ENCODE data around the gene ZNF385A.

GRCh38 chr12:54352022-54352531 is 32.5 kb downstream of the ZNF385A start:
- peak; percentile 59 for TF ChIP-seq TAF1 (IDR thresholded peaks at IDR 0.05; ENCODE audit: low read depth)
- TF ChIP-seq, protein P1, sequence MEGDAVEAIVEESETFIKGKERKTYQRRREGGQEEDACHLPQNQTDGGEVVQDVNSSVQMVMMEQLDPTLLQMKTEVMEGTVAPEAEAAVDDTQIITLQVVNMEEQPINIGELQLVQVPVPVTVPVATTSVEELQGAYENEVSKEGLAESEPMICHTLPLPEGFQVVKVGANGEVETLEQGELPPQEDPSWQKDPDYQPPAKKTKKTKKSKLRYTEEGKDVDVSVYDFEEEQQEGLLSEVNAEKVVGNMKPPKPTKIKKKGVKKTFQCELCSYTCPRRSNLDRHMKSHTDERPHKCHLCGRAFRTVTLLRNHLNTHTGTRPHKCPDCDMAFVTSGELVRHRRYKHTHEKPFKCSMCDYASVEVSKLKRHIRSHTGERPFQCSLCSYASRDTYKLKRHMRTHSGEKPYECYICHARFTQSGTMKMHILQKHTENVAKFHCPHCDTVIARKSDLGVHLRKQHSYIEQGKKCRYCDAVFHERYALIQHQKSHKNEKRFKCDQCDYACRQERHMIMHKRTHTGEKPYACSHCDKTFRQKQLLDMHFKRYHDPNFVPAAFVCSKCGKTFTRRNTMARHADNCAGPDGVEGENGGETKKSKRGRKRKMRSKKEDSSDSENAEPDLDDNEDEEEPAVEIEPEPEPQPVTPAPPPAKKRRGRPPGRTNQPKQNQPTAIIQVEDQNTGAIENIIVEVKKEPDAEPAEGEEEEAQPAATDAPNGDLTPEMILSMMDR (IDR thresholded peaks at IDR 0.05; ENCODE audit: poor library complexity, severe bottlenecking), result no peak
- peak; percentile 47 for TF ChIP-seq RAD21 (conservative IDR thresholded peaks at IDR 0.05)
- TF ChIP-seq, protein P2, sequence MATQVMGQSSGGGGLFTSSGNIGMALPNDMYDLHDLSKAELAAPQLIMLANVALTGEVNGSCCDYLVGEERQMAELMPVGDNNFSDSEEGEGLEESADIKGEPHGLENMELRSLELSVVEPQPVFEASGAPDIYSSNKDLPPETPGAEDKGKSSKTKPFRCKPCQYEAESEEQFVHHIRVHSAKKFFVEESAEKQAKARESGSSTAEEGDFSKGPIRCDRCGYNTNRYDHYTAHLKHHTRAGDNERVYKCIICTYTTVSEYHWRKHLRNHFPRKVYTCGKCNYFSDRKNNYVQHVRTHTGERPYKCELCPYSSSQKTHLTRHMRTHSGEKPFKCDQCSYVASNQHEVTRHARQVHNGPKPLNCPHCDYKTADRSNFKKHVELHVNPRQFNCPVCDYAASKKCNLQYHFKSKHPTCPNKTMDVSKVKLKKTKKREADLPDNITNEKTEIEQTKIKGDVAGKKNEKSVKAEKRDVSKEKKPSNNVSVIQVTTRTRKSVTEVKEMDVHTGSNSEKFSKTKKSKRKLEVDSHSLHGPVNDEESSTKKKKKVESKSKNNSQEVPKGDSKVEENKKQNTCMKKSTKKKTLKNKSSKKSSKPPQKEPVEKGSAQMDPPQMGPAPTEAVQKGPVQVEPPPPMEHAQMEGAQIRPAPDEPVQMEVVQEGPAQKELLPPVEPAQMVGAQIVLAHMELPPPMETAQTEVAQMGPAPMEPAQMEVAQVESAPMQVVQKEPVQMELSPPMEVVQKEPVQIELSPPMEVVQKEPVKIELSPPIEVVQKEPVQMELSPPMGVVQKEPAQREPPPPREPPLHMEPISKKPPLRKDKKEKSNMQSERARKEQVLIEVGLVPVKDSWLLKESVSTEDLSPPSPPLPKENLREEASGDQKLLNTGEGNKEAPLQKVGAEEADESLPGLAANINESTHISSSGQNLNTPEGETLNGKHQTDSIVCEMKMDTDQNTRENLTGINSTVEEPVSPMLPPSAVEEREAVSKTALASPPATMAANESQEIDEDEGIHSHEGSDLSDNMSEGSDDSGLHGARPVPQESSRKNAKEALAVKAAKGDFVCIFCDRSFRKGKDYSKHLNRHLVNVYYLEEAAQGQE (IDR thresholded peaks at IDR 0.05; ENCODE audit: borderline replicate concordance), result peak; percentile 92
- TF ChIP-seq EZH2 (IDR thresholded peaks at IDR 0.05; ENCODE audit: borderline replicate concordance, insufficient read depth, low read length, poor library complexity, severe bottlenecking), result no peak
- TF ChIP-seq MXI1 (conservative IDR thresholded peaks at IDR 0.05; ENCODE audit: poor library complexity, severe bottlenecking), result peak; percentile 13
